Activated CD4-positive, alpha-beta T cell treated with anti-CD3 and anti-CD28 coated beads for 36 hours (primary cell): ENCODE measurements around the gene TOMM34. TPM values are rescaled to one million over a fixed set of nuclear protein-coding genes. Genes with fewer than 3 reads are reported as not detected.

Source experiments
- ATAC-seq: fragments of 200-7000 bp; cut with Tn5 transposase; one replicate; pipeline ENCODE4 v1.10.0; 2021; ENCODE audit warnings: mild to moderate bottlenecking, moderate library complexity
- CTCF ChIA-PET: fragments of 350-600 bp; sonication (Branson Sonifier 250); formaldehyde crosslinking; loops from one replicate; lab custom pipeline; 2021; ENCODE audit warnings: antibody characterized with exemption; lab: Charles Lee
- POLR2A ChIA-PET: fragments of 350-600 bp; sonication (Branson Sonifier 250); formaldehyde crosslinking; loops from one replicate; lab custom pipeline; 2021; ENCODE audit warnings: antibody characterized with exemption, inconsistent platforms; lab: Charles Lee
- DNase-seq: peaks from one replicate; pipeline ENCODE4 v3.0.0-alpha.2; 2020
- H3K27ac Mint-ChIP-seq: one replicate; pipeline ENCODE4 v1.8.0; 2021; ENCODE audit warnings: mixed read lengths
- H3K27me3 Mint-ChIP-seq: one replicate; pipeline ENCODE4 v1.8.0; 2021; ENCODE audit warnings: mixed read lengths
- H3K36me3 Mint-ChIP-seq: one replicate; pipeline ENCODE4 v1.8.0; 2021; ENCODE audit warnings: low read depth, mixed read lengths
- H3K4me1 Mint-ChIP-seq: one replicate; pipeline ENCODE4 v1.8.0; 2021; ENCODE audit warnings: mixed read lengths
- H3K4me3 Mint-ChIP-seq: one replicate; pipeline ENCODE4 v1.8.0; 2021; ENCODE audit warnings: mild to moderate bottlenecking, moderate library complexity, mixed read lengths
- H3K9me3 Mint-ChIP-seq: one replicate; pipeline ENCODE4 v1.8.0; 2021; ENCODE audit warnings: low read depth, mixed read lengths
- intact Hi-C, 2 experiments: fragments of 100-400 bp; cut with DNase I in 1 of 2; cut with micrococcal nuclease in 1 of 2; formaldehyde crosslinking; loops; one replicate each; pipeline versions ENCODE4 v1.14.2 to v1.15.1; 2022 to 2024; cut with DNase I, micrococcal nuclease
- total RNA-seq, 2 experiments: library from RNA; stranded (reverse); gene quantifications; one replicate each; pipeline ENCODE4 v1.2.3, GENCODE V29; 2021

TOMM34 gene
- total RNA-seq, result 10 to 100 TPM; 56.5 to 61.2 TPM

- Mint-ChIP-seq H3K36me3 (peaks cover 44% of the 10 kb centered on the region), H3K27ac (peak within 1 kb of the TSS; percentile 99), H3K27me3 (no peaks in the 10 kb centered on the region), H3K4me1 (peaks cover 61% of the 10 kb centered on the region), H3K4me3 (peak within 1 kb of the TSS; percentile 94), H3K9me3 (no peaks in the 10 kb centered on the region)
- peak; percentile 98 for DNase-seq
- ATAC-seq, result peak; percentile 91
- CTCF ChIA-PET, result interaction anchor here (0.6 to 2.4 kb wide), 7 partner anchors 11 to 1714 kb away, joined by 3 to 12 read pairs (median 3); no protein-coding TSS in a partner anchor
- POLR2A ChIA-PET, result interaction anchor here (0.5 to 4.6 kb wide), 10 partner anchors 10 to 147 kb away, joined by 3 to 72 read pairs (median 4); partner anchors contain the start of gene YWHAB
- intact Hi-C loops, result loop anchor here (1.0 to 10.0 kb wide), 7 partner anchors 11 to 1015 kb away; partner anchors contain the start of genes DNTTIP1 (in 1 of the 2), PABPC1L (in 1 of the 2), SPATA25 (in 1 of the 2) and WFDC3 (in 1 of the 2)
Measured at GRCh38 chr20:44960103-44960852, at the start of gene TOMM34. TSS of gene TOMM34 (minus strand) at chr20:44960397. CDS start at chr20:44960333, 64 bp downstream.

GRCh38 chr20:45008521-45009049 is 48.4 kb upstream of the TOMM34 start:
- no peak for ATAC-seq
- no peak for DNase-seq
- Mint-ChIP-seq H3K36me3 (peaks cover 59% of the 10 kb centered on the region), H3K9me3 (no peaks in the 10 kb centered on the region), H3K27me3 (no peaks in the 10 kb centered on the region), H3K4me1 (peaks cover 46% of the 10 kb centered on the region), H3K4me3 (no peak overlapping the region), H3K27ac (no peak overlapping the region)
- intact Hi-C loops, result no loop called here
- CTCF ChIA-PET, result interaction anchor here (1.0 to 3.0 kb wide), 2 partner anchors 42 to 87 kb away, joined by 3 to 21 read pairs; no protein-coding TSS in a partner anchor
- POLR2A ChIA-PET, result no interaction called here

- intact Hi-C loops, result no loop called here
- ChIA-PET POLR2A (interaction anchor here (0.6 kb wide), 1 partner anchor 44 kb away, joined by 4 read pairs; no protein-coding TSS in a partner anchor), CTCF (interaction anchor here (0.7 to 2.3 kb wide), 7 partner anchors 9 to 98 kb away, joined by 3 to 14 read pairs (median 5); no protein-coding TSS in a partner anchor)
- H3K36me3 Mint-ChIP-seq, result peaks cover 68% of the 10 kb centered on the region
- no peaks in the 10 kb centered on the region for H3K9me3 Mint-ChIP-seq
- DNase-seq (no peak), ATAC-seq (peak; percentile 16)
- H3K27me3 Mint-ChIP-seq, result no peaks in the 10 kb centered on the region
- no peak overlapping the region for H3K4me3 Mint-ChIP-seq
- peak overlapping the region; percentile 66 for H3K27ac Mint-ChIP-seq
- peaks cover 56% of the 10 kb centered on the region for H3K4me1 Mint-ChIP-seq
Measured at GRCh38 chr20:44997668-44998067, 37.5 kb upstream of the TOMM34 start.

GRCh38 chr20:44997171-44997570 is 37.0 kb upstream of the TOMM34 start:
- no peak for DNase-seq
- Mint-ChIP-seq H3K27me3 (no peaks in the 10 kb centered on the region), H3K9me3 (no peaks in the 10 kb centered on the region), H3K36me3 (peaks cover 69% of the 10 kb centered on the region), H3K4me3 (no peak overlapping the region), H3K27ac (peak overlapping the region; percentile 66), H3K4me1 (peaks cover 61% of the 10 kb centered on the region)
- intact Hi-C loops, result no loop called here
- CTCF ChIA-PET, result interaction anchor here (0.9 to 2.3 kb wide), 6 partner anchors 10 to 98 kb away, joined by 3 to 14 read pairs (median 4); no protein-coding TSS in a partner anchor
- ATAC-seq, result no peak
- POLR2A ChIA-PET, result interaction anchor here (0.8 kb wide), 1 partner anchor 20 kb away, joined by 5 read pairs; no protein-coding TSS in a partner anchor

- intact Hi-C loops, result loop anchor here (5.0 kb wide), 2 partner anchors 36 to 44 kb away; no protein-coding TSS in a partner anchor
- peak overlapping the region; percentile 85 for H3K27ac Mint-ChIP-seq
- ATAC-seq, result peak; percentile 52
- no peaks in the 10 kb centered on the region for H3K27me3 Mint-ChIP-seq
- H3K4me1 Mint-ChIP-seq, result peaks cover 83% of the 10 kb centered on the region
- ChIA-PET POLR2A (interaction anchor here (0.6 to 1.2 kb wide), 2 partner anchors 23 to 34 kb away, joined by 3 to 4 read pairs; partner anchors contain the start of gene TOMM34), CTCF (interaction anchor here (0.5 to 1.1 kb wide), 2 partner anchors 11 to 26 kb away, joined by 3 read pairs; no protein-coding TSS in a partner anchor)
- no peak for DNase-seq
- peaks cover 65% of the 10 kb centered on the region for H3K36me3 Mint-ChIP-seq
- H3K4me3 Mint-ChIP-seq, result no peak overlapping the region
- no peaks in the 10 kb centered on the region for H3K9me3 Mint-ChIP-seq
Measured at GRCh38 chr20:44993343-44993742, 33.1 kb upstream of the TOMM34 start.

GRCh38 chr20:44990957-44991356 is 30.8 kb upstream of the TOMM34 start:
- Mint-ChIP-seq H3K4me1 (peaks cover 77% of the 10 kb centered on the region), H3K27me3 (no peaks in the 10 kb centered on the region), H3K27ac (peak overlapping the region; percentile 94), H3K9me3 (no peaks in the 10 kb centered on the region), H3K4me3 (peak overlapping the region; percentile 70), H3K36me3 (peaks cover 64% of the 10 kb centered on the region)
- ATAC-seq (peak; percentile 45), DNase-seq (no peak)
- POLR2A ChIA-PET, result interaction anchor here (0.7 to 1.7 kb wide), 3 partner anchors 13 to 20 kb away, joined by 3 to 8 read pairs (median 6); no protein-coding TSS in a partner anchor
- intact Hi-C loops, result loop anchor here (1.0 to 5.0 kb wide), 4 partner anchors 12 to 46 kb away; no protein-coding TSS in a partner anchor
- CTCF ChIA-PET, result interaction anchor here (0.7 to 3.4 kb wide), 7 partner anchors 13 to 303 kb away, joined by 3 to 18 read pairs (median 4); no protein-coding TSS in a partner anchor

GRCh38 chr20:44990425-44990824 is 30.2 kb upstream of the TOMM34 start:
- intact Hi-C loops, result loop anchor here (1.0 to 5.0 kb wide), 4 partner anchors 11 to 47 kb away; no protein-coding TSS in a partner anchor
- H3K27me3 Mint-ChIP-seq, result no peaks in the 10 kb centered on the region
- peak overlapping the region; percentile 70 for H3K4me3 Mint-ChIP-seq
- ATAC-seq (peak; percentile 90), DNase-seq (peak; percentile 81)
- ChIA-PET POLR2A (interaction anchor here (0.7 to 1.7 kb wide), 3 partner anchors 13 to 20 kb away, joined by 3 to 8 read pairs (median 6); no protein-coding TSS in a partner anchor), CTCF (interaction anchor here (0.6 to 3.4 kb wide), 9 partner anchors 12 to 304 kb away, joined by 3 to 18 read pairs (median 3); no protein-coding TSS in a partner anchor)
- H3K27ac Mint-ChIP-seq, result peak overlapping the region; percentile 94
- peaks cover 78% of the 10 kb centered on the region for H3K4me1 Mint-ChIP-seq
- H3K36me3 Mint-ChIP-seq, result peaks cover 65% of the 10 kb centered on the region
- H3K9me3 Mint-ChIP-seq, result no peaks in the 10 kb centered on the region

GRCh38 chr20:44988631-44989171 is 28.5 kb upstream of the TOMM34 start:
- no peak for ATAC-seq
- CTCF ChIA-PET, result interaction anchor here (3.4 kb wide), 1 partner anchor 11 kb away, joined by 18 read pairs; no protein-coding TSS in a partner anchor
- Mint-ChIP-seq H3K4me1 (peaks cover 76% of the 10 kb centered on the region), H3K27ac (peak overlapping the region; percentile 94), H3K36me3 (peaks cover 65% of the 10 kb centered on the region), H3K4me3 (no peak overlapping the region), H3K9me3 (no peaks in the 10 kb centered on the region), H3K27me3 (no peaks in the 10 kb centered on the region)
- DNase-seq, result no peak
- intact Hi-C loops, result no loop called here
- POLR2A ChIA-PET, result interaction anchor here (1.1 kb wide), 1 partner anchor 10 kb away, joined by 3 read pairs; no protein-coding TSS in a partner anchor

GRCh38 chr20:44983093-44983674 is 23.0 kb upstream of the TOMM34 start:
- Mint-ChIP-seq H3K36me3 (peaks cover 74% of the 10 kb centered on the region), H3K4me1 (peaks cover 76% of the 10 kb centered on the region), H3K4me3 (no peak overlapping the region), H3K27ac (peak overlapping the region; percentile 63), H3K9me3 (no peaks in the 10 kb centered on the region), H3K27me3 (no peaks in the 10 kb centered on the region)
- DNase-seq, result no peak
- ChIA-PET POLR2A (no interaction called here), CTCF (interaction anchor here (0.7 kb wide), 1 partner anchor 13 kb away, joined by 4 read pairs; no protein-coding TSS in a partner anchor)
- ATAC-seq, result no peak
- intact Hi-C loops, result no loop called here
